Activated T-helper 2 cell treated with anti-CD3 and anti-CD28 coated beads, Interferon-gamma antibody, Interleukin-2, Interleukin-4, amounts not matched to agents 10 μg/mL and 5 μg/mL and 100 μg/mL, durations not matched to agents 14 hours and 24 hours and 36 hours (primary cell): ENCODE measurements around the gene PDE10A. TPM values are rescaled to one million over a fixed set of nuclear protein-coding genes. Genes with fewer than 3 reads are reported as not detected.
"Not testable (repeated sequence)": the region's sequence is repeated elsewhere in the genome, so short reads cannot be mapped to it uniquely, and the experiment has no call there.

ENCODE experiments used
- DNase-seq: peaks from one replicate; pipeline ENCODE4 v3.0.0; 2021; ENCODE audit warnings: low spot score
- H3K27ac Mint-ChIP-seq: one replicate; pipeline ENCODE4 v1.8.0; 2021; ENCODE audit warnings: mixed read lengths
- H3K27me3 Mint-ChIP-seq: one replicate; pipeline ENCODE4 v1.8.0; 2021; ENCODE audit warnings: low read depth, mixed read lengths
- H3K36me3 Mint-ChIP-seq: one replicate; pipeline ENCODE4 v1.8.0; 2021; ENCODE audit warnings: low read depth, mixed read lengths
- H3K4me1 Mint-ChIP-seq: one replicate; pipeline ENCODE4 v1.8.0; 2021; ENCODE audit warnings: low read depth, mixed read lengths
- H3K4me3 Mint-ChIP-seq: one replicate; pipeline ENCODE4 v1.8.0; 2021; ENCODE audit warnings: low read depth, mild to moderate bottlenecking, moderate library complexity, mixed read lengths
- H3K9me3 Mint-ChIP-seq: one replicate; pipeline ENCODE4 v1.8.0; 2021; ENCODE audit warnings: mixed read lengths
- intact Hi-C: fragments of 100-400 bp; cut with micrococcal nuclease; formaldehyde crosslinking; loops from one replicate; pipeline ENCODE4 v1.15.1; 2023
- total RNA-seq: library from RNA; stranded (reverse); gene quantifications from 2 replicates; pipeline ENCODE4 v1.2.3, GENCODE V29; 2022

The PDE10A gene
- total RNA-seq, 1 donor from 2014 or later = not detected

- peaks cover 16% of the 10 kb centered on the region for H3K9me3 Mint-ChIP-seq
- H3K27me3 Mint-ChIP-seq, H3K36me3 Mint-ChIP-seq, H3K4me3 Mint-ChIP-seq, H3K4me1 Mint-ChIP-seq, DNase-seq, H3K27ac Mint-ChIP-seq, intact Hi-C loops: not testable (repeated sequence)
These were observed 104.9 kb downstream of the PDE10A start for GRCh38 chr6:165558097-165558496.

GRCh38 chr6:165557674-165558073 is 105.4 kb downstream of the PDE10A start:
- no peaks in the 10 kb centered on the region for H3K27me3 Mint-ChIP-seq
- DNase-seq = no peak
- intact Hi-C loops = no loop called here
- peaks cover 16% of the 10 kb centered on the region for H3K9me3 Mint-ChIP-seq
- no peaks in the 10 kb centered on the region for H3K36me3 Mint-ChIP-seq
- no peaks in the 10 kb centered on the region for H3K4me1 Mint-ChIP-seq
- H3K27ac Mint-ChIP-seq = no peak overlapping the region
- H3K4me3 Mint-ChIP-seq = no peak overlapping the region

- no peaks in the 10 kb centered on the region for H3K27me3 Mint-ChIP-seq
- H3K9me3 Mint-ChIP-seq = peaks cover 12% of the 10 kb centered on the region
- no peak for DNase-seq
- H3K27ac Mint-ChIP-seq = no peak overlapping the region
- H3K4me1 Mint-ChIP-seq = no peaks in the 10 kb centered on the region
- H3K4me3 Mint-ChIP-seq = no peak overlapping the region
- intact Hi-C loops = no loop called here
- H3K36me3 Mint-ChIP-seq = no peaks in the 10 kb centered on the region
These were observed 106.8 kb downstream of the PDE10A start for GRCh38 chr6:165556116-165556843.

GRCh38 chr6:165554644-165555043 is 108.4 kb downstream of the PDE10A start:
- intact Hi-C loops, H3K36me3 Mint-ChIP-seq, DNase-seq, H3K4me1 Mint-ChIP-seq, H3K9me3 Mint-ChIP-seq, H3K27me3 Mint-ChIP-seq, H3K4me3 Mint-ChIP-seq, H3K27ac Mint-ChIP-seq: not testable (repeated sequence)

GRCh38 chr6:165552248-165552736 is 110.7 kb downstream of the PDE10A start:
- Mint-ChIP-seq H3K27me3 (no peaks in the 10 kb centered on the region), H3K4me3 (no peak overlapping the region), H3K36me3 (no peaks in the 10 kb centered on the region), H3K9me3 (no peaks in the 10 kb centered on the region), H3K27ac (no peak overlapping the region), H3K4me1 (no peaks in the 10 kb centered on the region)
- DNase-seq = no peak
- intact Hi-C loops = no loop called here

GRCh38 chr6:165551828-165552227 is 111.2 kb downstream of the PDE10A start:
- H3K27ac Mint-ChIP-seq = no peak overlapping the region
- no peak overlapping the region for H3K4me3 Mint-ChIP-seq
- no peak for DNase-seq
- H3K27me3 Mint-ChIP-seq = no peaks in the 10 kb centered on the region
- no peaks in the 10 kb centered on the region for H3K9me3 Mint-ChIP-seq
- no peaks in the 10 kb centered on the region for H3K4me1 Mint-ChIP-seq
- intact Hi-C loops = no loop called here
- no peaks in the 10 kb centered on the region for H3K36me3 Mint-ChIP-seq

- Mint-ChIP-seq H3K36me3 (no peaks in the 10 kb centered on the region), H3K27me3 (no peaks in the 10 kb centered on the region), H3K9me3 (no peaks in the 10 kb centered on the region), H3K27ac (no peak overlapping the region), H3K4me1 (no peaks in the 10 kb centered on the region), H3K4me3 (no peak overlapping the region)
- DNase-seq = no peak
- intact Hi-C loops = no loop called here
These were observed 114.6 kb downstream of the PDE10A start for GRCh38 chr6:165548450-165548849.

GRCh38 chr6:165545806-165546205 is 117.2 kb downstream of the PDE10A start:
- Mint-ChIP-seq H3K4me1 (no peaks in the 10 kb centered on the region), H3K36me3 (no peaks in the 10 kb centered on the region), H3K27ac (no peak overlapping the region), H3K9me3 (no peaks in the 10 kb centered on the region), H3K27me3 (no peaks in the 10 kb centered on the region), H3K4me3 (no peak overlapping the region)
- no peak for DNase-seq
- intact Hi-C loops = no loop called here

GRCh38 chr6:165543781-165544180 is 119.3 kb downstream of the PDE10A start:
- H3K4me1 Mint-ChIP-seq = no peaks in the 10 kb centered on the region
- H3K36me3 Mint-ChIP-seq = no peaks in the 10 kb centered on the region
- intact Hi-C loops = no loop called here
- no peaks in the 10 kb centered on the region for H3K9me3 Mint-ChIP-seq
- no peaks in the 10 kb centered on the region for H3K27me3 Mint-ChIP-seq
- no peak overlapping the region for H3K4me3 Mint-ChIP-seq
- no peak overlapping the region for H3K27ac Mint-ChIP-seq
- DNase-seq = no peak

- no peaks in the 10 kb centered on the region for H3K9me3 Mint-ChIP-seq
- H3K36me3 Mint-ChIP-seq = no peaks in the 10 kb centered on the region
- no peak overlapping the region for H3K4me3 Mint-ChIP-seq
- no peak for DNase-seq
- H3K4me1 Mint-ChIP-seq = no peaks in the 10 kb centered on the region
- H3K27ac Mint-ChIP-seq = no peak overlapping the region
- intact Hi-C loops = no loop called here
- H3K27me3 Mint-ChIP-seq = no peaks in the 10 kb centered on the region
These were observed 126.1 kb downstream of the PDE10A start for GRCh38 chr6:165536911-165537310.

- Mint-ChIP-seq H3K4me3 (no peak overlapping the region), H3K36me3 (no peaks in the 10 kb centered on the region), H3K4me1 (no peaks in the 10 kb centered on the region), H3K9me3 (no peaks in the 10 kb centered on the region), H3K27ac (no peak overlapping the region), H3K27me3 (no peaks in the 10 kb centered on the region)
- no peak for DNase-seq
- intact Hi-C loops = no loop called here
These were observed 143.7 kb downstream of the PDE10A start for GRCh38 chr6:165519316-165519715.

- intact Hi-C loops = no loop called here
- Mint-ChIP-seq H3K4me3 (no peak overlapping the region), H3K36me3 (no peaks in the 10 kb centered on the region), H3K4me1 (peaks cover 8% of the 10 kb centered on the region), H3K27ac (no peak overlapping the region), H3K9me3 (no peaks in the 10 kb centered on the region), H3K27me3 (no peaks in the 10 kb centered on the region)
- no peak for DNase-seq
These were observed 146.9 kb downstream of the PDE10A start for GRCh38 chr6:165515963-165516624.

GRCh38 chr6:165514621-165515020 is 148.4 kb downstream of the PDE10A start:
- H3K9me3 Mint-ChIP-seq = no peaks in the 10 kb centered on the region
- no peak overlapping the region for H3K27ac Mint-ChIP-seq
- H3K4me3 Mint-ChIP-seq = no peak overlapping the region
- intact Hi-C loops = no loop called here
- DNase-seq = no peak
- no peaks in the 10 kb centered on the region for H3K36me3 Mint-ChIP-seq
- H3K27me3 Mint-ChIP-seq = no peaks in the 10 kb centered on the region
- peaks cover 8% of the 10 kb centered on the region for H3K4me1 Mint-ChIP-seq
